Lower lobe of right lung (tissue), 2 donors: ENCODE data around the gene BCL2. TPM values are rescaled to one million over a fixed set of nuclear protein-coding genes. Genes with fewer than 3 reads are reported as not detected.

Source experiments
- ATAC-seq, 2 donors: fragments of 200-7000 bp; cut with Tn5 transposase; one replicate each; pipeline ENCODE4 v1.9.1; 2020 to 2022; ENCODE audit warnings: mild to moderate bottlenecking in 2 of 2, moderate library complexity in 2 of 2
- DNase-seq: peaks from one replicate; pipeline ENCODE4 v3.0.0-alpha.2; 2020
- H3K27ac ChIP-seq: fragments of 200-600 bp; one replicate; pipeline ENCODE4 v1.8.0; 2022
- H3K27me3 ChIP-seq: fragments of 200-600 bp; one replicate; pipeline ENCODE4 v1.8.0; 2022; ENCODE audit warnings: low read depth
- H3K36me3 ChIP-seq: fragments of 200-600 bp; one replicate; pipeline ENCODE4 v1.8.0; 2022; ENCODE audit warnings: mild to moderate bottlenecking
- H3K4me1 ChIP-seq: fragments of 200-600 bp; one replicate; pipeline ENCODE4 v1.8.0; 2022
- H3K4me3 ChIP-seq: fragments of 200-600 bp; one replicate; pipeline ENCODE4 v1.8.0; 2022; ENCODE audit warnings: mild to moderate bottlenecking
- H3K9me3 ChIP-seq: fragments of 200-600 bp; one replicate; pipeline ENCODE4 v1.8.0; 2022
- intact Hi-C: fragments of 100-400 bp; cut with DNase I; formaldehyde crosslinking; loops from one replicate; pipeline ENCODE4 v1.11.0; 2022
- total RNA-seq: library from RNA; stranded (reverse); fragmentation: NEBNext Ultra II Directional; extraction: Animal tissue kit (Norgen Biotek cat#: 25700); gene quantifications from one replicate; pipeline ENCODE4 v1.2.1, GENCODE V29; 2021
- TF ChIP-seq, protein P1 (sequence below): fragments of 200-600 bp; IDR thresholded peaks from one replicate; pipeline ENCODE4 v1.8.0; 2022; ENCODE audit warnings: antibody characterized with exemption, mild to moderate bottlenecking
- donor health status: DM: no; HTN: yes; CAD: no; lungs with severe emphysema.

The BCL2 gene
- total RNA-seq, 1 donor from 2014 or later: 11.0 TPM

DNA sequence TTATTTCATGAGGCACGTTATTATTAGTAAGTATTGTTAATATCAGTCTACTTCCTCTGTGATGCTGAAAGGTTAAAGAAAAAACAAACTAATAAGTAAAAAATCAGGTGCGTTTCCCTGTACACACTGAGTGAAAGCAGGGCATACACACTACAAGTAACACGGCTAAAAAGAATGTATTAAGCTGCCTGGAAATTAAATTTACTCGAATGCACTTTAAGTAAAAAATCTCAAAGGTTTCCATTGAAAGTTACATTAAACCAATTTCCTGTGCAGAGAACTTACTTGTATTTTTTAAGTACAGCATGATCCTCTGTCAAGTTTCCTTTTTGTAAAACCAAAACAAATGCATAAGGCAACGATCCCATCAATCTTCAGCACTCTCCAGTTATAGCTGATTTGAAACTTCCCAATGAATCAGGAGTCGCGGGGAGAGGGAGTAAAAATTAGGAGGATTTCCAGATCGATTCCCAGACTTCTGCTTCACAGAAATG, 633 bp downstream of the BCL2 start:
- peak overlapping the region; percentile 73 for H3K4me3 ChIP-seq
- H3K27me3 ChIP-seq: no peaks in the 10 kb centered on the region
- no peaks in the 10 kb centered on the region for H3K36me3 ChIP-seq
- H3K4me1 ChIP-seq: peaks cover 20% of the 10 kb centered on the region
- H3K9me3 ChIP-seq: no peaks in the 10 kb centered on the region
- TF ChIP-seq, protein P1, sequence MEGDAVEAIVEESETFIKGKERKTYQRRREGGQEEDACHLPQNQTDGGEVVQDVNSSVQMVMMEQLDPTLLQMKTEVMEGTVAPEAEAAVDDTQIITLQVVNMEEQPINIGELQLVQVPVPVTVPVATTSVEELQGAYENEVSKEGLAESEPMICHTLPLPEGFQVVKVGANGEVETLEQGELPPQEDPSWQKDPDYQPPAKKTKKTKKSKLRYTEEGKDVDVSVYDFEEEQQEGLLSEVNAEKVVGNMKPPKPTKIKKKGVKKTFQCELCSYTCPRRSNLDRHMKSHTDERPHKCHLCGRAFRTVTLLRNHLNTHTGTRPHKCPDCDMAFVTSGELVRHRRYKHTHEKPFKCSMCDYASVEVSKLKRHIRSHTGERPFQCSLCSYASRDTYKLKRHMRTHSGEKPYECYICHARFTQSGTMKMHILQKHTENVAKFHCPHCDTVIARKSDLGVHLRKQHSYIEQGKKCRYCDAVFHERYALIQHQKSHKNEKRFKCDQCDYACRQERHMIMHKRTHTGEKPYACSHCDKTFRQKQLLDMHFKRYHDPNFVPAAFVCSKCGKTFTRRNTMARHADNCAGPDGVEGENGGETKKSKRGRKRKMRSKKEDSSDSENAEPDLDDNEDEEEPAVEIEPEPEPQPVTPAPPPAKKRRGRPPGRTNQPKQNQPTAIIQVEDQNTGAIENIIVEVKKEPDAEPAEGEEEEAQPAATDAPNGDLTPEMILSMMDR: no peak
- intact Hi-C loops: loop anchor here (10.0 kb wide), 1 partner anchor 74 kb away; no protein-coding TSS in a partner anchor
- DNase-seq (no peak), ATAC-seq (no peak)
- peak overlapping the region; percentile 47 for H3K27ac ChIP-seq

GRCh38 chr18:63317982-63318888, 1.3 kb downstream of the BCL2 start:
- ATAC-seq: peak; percentile 33 to 53
- Histone ChIP-seq H3K4me3 (peak overlapping the region; percentile 73), H3K27ac (peak overlapping the region; percentile 51), H3K4me1 (peaks cover 20% of the 10 kb centered on the region), H3K36me3 (no peaks in the 10 kb centered on the region), H3K9me3 (no peaks in the 10 kb centered on the region), H3K27me3 (no peaks in the 10 kb centered on the region)
- DNase-seq: peak; percentile 71
- intact Hi-C loops: loop anchor here (10.0 kb wide), 1 partner anchor 73 kb away; no protein-coding TSS in a partner anchor
- TF ChIP-seq, protein P1: peak; percentile 59

DNA sequence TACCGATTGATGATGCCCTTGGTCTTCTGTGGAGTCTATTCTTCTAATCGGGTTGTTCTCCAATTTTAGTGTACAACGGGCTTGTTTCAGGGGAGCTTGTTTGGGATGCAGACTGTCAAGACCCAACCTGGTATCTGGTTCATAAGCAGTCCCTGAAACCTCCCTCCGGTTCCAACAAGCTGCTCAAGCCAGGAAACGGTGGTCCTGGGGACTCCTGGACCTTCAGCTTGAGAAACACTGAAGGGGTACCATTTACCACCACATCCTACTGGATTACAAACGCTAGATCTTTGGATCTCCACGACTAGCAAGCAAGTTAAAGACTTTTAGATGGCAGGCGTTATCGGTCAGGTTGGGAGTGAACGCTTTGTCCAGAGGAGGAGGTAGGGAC, 2.0 kb downstream of the BCL2 start:
- intact Hi-C loops: loop anchor here (10.0 kb wide), 1 partner anchor 73 kb away; no protein-coding TSS in a partner anchor
- Histone ChIP-seq H3K27ac (peak overlapping the region; percentile 8), H3K36me3 (no peaks in the 10 kb centered on the region), H3K4me3 (peak overlapping the region; percentile 73), H3K4me1 (peaks cover 15% of the 10 kb centered on the region), H3K27me3 (no peaks in the 10 kb centered on the region), H3K9me3 (no peaks in the 10 kb centered on the region)
- ATAC-seq (no peak), DNase-seq (no peak)
- TF ChIP-seq, protein P1: no peak

- Histone ChIP-seq H3K9me3 (no peaks in the 10 kb centered on the region), H3K27me3 (no peaks in the 10 kb centered on the region), H3K27ac (no peak overlapping the region), H3K4me3 (peak overlapping the region; percentile 73), H3K4me1 (peaks cover 13% of the 10 kb centered on the region), H3K36me3 (no peaks in the 10 kb centered on the region)
- DNase-seq: no peak
- no peak for ATAC-seq
- TF ChIP-seq, protein P1: no peak
- intact Hi-C loops: loop anchor here (10.0 kb wide), 1 partner anchor 72 kb away; no protein-coding TSS in a partner anchor
These were observed 2.7 kb downstream of the BCL2 start for GRCh38 chr18:63316612-63317555.

GRCh38 chr18:63315876-63316275, 3.7 kb downstream of the BCL2 start:
- no peaks in the 10 kb centered on the region for H3K9me3 ChIP-seq
- intact Hi-C loops: loop anchor here (10.0 kb wide), 1 partner anchor 71 kb away; no protein-coding TSS in a partner anchor
- DNase-seq: no peak
- H3K4me1 ChIP-seq: peaks cover 9% of the 10 kb centered on the region
- no peak overlapping the region for H3K27ac ChIP-seq
- no peak for ATAC-seq
- TF ChIP-seq, protein P1: no peak
- no peaks in the 10 kb centered on the region for H3K27me3 ChIP-seq
- H3K36me3 ChIP-seq: no peaks in the 10 kb centered on the region
- H3K4me3 ChIP-seq: no peak overlapping the region
